Islet of Langerhans (tissue), 1 donor: ENCODE data around the gene IFI27.

Source experiments
- FAIRE-seq: peaks from one replicate; lab custom pipeline; 2011; peaks lifted over from hg19 to GRCh38; lab: Jason Lieb, UNC

The IFI27 gene

GRCh38 chr14:94125659-94126418 is 15.3 kb downstream of the IFI27 start:
- no peak for FAIRE-seq

- no peak for FAIRE-seq
Observed at GRCh38 chr14:94126419-94126677, 15.8 kb downstream of the IFI27 start.

DNA sequence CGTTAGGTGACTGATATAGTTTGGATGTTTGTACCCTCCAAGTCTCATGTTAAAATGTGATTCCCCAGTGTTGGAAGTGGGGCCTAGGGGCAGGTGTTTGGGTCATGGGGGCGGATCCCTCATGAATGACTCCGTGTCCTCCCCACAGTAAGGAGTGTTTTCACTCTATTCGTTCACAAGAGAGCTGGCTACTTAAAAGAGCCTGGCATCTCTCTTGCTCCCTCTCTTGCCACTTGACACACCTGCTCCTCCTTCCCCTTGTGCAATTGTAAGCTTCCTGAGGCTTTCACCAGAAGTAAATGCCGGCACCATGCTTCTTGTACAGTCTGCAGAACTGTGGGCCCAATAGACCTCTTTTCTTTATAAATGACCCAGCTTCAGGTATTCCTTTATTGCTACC is 16.3 kb downstream of the IFI27 start:
- FAIRE-seq = no peak

DNA sequence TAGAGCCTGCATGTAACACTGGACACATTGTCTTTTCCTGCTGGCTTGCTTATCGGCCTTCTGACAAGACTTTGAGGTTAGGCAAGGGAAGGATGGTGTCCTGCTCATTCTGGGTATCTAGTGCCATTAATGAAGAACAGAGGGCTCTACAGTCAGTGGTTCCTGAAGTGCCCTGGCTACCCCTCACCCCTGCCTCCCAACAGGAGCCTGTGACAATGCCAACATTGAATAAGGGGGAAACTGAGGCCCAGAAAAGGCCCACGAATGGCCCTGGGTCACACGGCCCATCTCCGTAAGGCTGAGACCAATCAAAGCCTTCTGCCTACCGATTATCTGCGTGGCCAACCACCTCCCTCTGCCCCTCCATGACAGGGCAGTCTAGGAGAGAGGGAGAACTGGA is 16.8 kb downstream of the IFI27 start:
- FAIRE-seq = no peak

DNA sequence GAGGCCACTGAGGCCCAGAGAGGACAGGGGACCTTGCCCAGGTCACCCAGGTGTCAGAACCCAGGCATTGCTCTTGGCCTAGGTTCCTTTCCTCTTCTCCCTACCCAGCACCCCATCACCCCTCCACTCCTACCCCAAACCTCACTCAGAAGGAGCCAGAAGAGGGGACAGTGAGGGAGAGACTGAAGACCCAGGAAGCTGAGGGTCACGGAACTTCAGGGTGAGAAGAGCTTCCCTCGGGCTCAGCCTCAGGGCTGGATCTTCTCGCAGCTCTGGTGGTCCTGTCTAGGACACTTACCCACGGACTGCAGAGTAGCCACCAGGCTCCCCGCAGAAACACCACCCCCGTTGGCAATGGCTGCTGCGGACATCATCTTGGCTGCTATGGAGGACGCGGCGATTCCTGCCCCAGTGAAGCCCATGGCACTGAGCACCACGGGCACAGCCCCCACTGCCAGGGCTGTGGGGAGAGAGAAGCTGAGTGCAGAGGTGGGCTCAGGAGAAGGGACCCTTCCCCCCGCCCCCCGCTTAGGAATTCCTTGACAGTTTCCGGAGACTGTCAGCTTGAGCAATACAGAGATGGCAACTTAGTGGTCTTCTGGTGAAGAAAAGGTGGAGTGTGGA is 17.8 kb downstream of the IFI27 start:
- FAIRE-seq = no peak

GRCh38 chr14:94129111-94129757 is 18.7 kb downstream of the IFI27 start, which contains the start of gene IFI27L2:
Gene IFI27L2 (minus strand): TSS chr14:94129604. CDS start chr14:94129564, 40 bp downstream.
- no peak for FAIRE-seq

GRCh38 chr14:94129758-94130414 is 19.4 kb downstream of the IFI27 start:
- peak; percentile 55 for FAIRE-seq

GRCh38 chr14:94132285-94132887 is 21.9 kb downstream of the IFI27 start:
- peak; percentile 97 for FAIRE-seq

GRCh38 chr14:94135476-94135875 is 24.9 kb downstream of the IFI27 start:
- no peak for FAIRE-seq

- no peak for FAIRE-seq
Observed at GRCh38 chr14:94136575-94137331, 26.2 kb downstream of the IFI27 start.

- no peak for FAIRE-seq
Observed at GRCh38 chr14:94138251-94138650, 27.7 kb downstream of the IFI27 start.

GRCh38 chr14:94139006-94139405 is 28.5 kb downstream of the IFI27 start:
- FAIRE-seq = no peak

GRCh38 chr14:94139421-94139820 is 28.9 kb downstream of the IFI27 start:
- FAIRE-seq = no peak

DNA sequence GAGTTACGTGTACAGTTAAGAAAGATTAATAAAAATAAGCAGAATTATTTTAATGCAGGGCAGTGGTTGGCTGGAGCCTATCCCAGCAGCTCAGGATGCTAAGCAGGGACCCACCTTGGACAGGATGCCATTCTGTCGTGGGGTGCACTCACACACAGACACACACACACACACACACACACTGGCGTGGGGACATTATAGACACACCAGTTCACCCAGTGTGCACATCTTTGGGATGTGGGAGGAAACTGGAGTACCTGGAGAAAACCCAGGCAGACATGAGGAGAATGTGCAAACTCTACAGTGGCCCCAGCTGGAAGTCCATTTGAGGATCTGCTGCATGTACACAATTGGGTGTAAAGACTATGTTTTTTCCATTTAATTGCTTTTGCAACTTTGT is 31.7 kb downstream of the IFI27 start:
- FAIRE-seq = no peak

GRCh38 chr14:94142836-94143235 is 32.3 kb downstream of the IFI27 start:
- no peak for FAIRE-seq

DNA sequence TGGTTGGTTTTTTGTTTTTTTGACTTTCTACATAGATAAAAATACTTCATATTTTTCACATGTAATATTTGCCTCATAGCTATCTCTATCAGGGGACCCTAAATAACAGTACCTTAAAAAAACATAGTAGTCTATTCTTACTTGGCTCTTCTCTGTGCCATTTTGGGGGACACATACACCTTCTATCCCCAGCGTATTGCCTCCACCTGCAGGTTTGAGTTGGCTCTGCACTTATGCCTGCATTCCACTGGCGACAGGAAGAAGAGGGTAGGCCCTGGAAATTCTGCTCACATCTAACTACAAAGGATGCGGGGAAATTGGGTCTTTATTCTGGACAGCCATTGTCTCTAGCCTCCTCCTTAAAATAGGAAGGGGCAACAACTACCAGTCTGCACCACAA is 32.7 kb downstream of the IFI27 start:
- FAIRE-seq = no peak

- FAIRE-seq = no peak
Observed at GRCh38 chr14:94143711-94144110, 33.2 kb downstream of the IFI27 start.

DNA sequence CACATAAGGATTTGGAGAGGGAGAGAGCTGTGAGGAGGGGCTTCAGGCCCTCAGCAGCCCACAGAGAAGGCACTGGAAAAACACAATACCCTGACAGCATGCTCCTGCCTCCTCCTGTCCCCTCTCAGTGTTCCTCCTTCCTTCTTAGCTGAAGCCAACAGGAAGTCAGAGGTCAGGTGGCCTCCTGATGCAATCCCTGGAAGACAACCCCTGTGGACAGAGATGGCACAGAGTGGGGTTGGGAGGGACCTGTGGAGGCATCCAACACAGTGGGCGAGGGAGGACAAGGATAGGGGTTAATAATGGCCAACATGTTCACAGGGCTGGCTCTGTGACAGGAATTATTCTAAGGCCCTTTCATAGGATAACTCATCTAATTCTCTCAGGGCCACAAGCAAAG is 34.2 kb downstream of the IFI27 start:
- FAIRE-seq = no peak

GRCh38 chr14:94145902-94146527 is 35.5 kb downstream of the IFI27 start:
- FAIRE-seq = no peak

DNA sequence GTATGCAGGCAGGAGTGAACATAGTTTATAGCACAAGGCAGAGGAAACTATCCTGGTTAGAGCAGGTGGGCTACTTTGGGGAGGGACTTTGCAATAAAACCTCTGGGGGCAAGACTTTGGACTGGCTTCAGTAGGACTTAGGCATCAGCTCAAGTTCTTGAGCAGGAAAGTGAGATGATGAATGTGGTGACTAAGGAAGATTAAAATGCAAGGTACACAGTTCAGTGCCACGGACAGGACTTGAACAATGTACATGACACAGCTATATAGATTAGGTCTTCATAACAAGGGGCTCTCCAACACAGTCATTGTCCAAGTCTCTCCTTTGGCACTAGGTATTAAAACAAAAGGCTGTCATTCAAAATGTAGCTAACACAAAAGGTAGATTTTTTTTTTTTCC is 42.1 kb downstream of the IFI27 start:
- FAIRE-seq = no peak

GRCh38 chr14:94153750-94154342 is 43.3 kb downstream of the IFI27 start:
- FAIRE-seq = no peak
